ENCODE data around the gene MMGT1.

DNA sequence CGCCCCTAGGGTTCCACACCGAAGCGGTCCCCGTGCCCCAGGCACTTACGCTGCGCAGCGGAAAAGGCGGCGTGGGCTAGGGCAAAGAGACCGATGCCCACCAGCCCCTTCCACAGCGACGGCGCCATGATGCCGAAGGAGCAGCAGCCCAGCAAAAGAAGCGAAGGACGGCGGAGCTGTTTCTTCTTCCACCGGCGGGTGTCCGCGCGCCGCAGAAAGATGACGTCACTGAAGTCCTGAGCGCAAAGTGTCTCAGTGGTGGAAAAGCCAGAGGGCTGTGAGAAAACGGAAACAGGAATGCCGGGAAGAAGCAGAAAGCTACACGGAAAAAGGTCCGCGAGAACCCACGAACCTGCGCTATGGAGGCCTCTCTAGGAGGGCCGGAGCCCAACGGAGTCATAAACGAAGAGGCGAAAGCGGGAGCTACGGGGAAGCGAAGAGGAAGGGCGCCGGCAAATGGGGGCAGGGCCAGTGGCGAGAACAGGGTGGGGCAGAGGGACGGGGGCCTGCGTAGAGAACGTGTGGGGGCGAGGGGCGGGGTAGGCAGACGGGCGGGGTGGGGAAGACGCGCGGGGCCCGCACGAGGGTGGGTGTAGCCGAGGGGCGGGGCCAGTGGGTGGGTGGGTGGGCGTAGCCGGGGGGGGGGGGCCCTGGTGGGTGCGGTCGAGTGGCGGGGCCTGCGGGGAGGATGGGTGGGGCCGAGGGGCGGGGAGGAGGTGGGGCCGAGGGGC is at the start of gene MMGT1:
- TF ChIP-seq CTCF (IDR thresholded peaks at IDR 0.05; ENCODE audit: low read length), result no peak
- TF ChIP-seq EZH2 (optimal IDR thresholded peaks at IDR 0.05; ENCODE audit: low read depth, low read length), result no peak
